ELF-1 (cell line): ENCODE data around the gene ZBTB34.

Experiments
- DNase-seq: peaks from one replicate; pipeline ENCODE4 v3.0.0-alpha.2; 2016; ENCODE audit warnings: low read depth, low spot score

Gene ZBTB34

DNA sequence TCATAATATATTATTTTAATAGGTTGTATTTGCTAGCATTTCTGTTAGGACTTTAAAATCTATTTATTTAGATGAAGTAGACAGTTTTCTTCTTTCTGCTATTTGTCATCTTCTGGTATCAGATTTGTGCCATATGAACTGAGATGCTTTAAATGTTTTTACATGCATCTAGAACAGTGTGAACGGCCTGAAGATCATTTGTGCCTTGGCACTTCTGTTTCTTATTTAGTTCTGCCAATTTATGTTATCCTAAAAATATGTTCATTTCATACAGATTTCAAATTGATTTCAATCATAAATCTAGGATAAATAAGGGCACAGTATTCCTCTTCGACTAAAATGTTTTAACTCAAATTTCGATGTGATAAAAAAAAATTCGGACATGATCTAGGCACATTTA is 16.1 kb downstream of the ZBTB34 start:
- no peak for DNase-seq

DNA sequence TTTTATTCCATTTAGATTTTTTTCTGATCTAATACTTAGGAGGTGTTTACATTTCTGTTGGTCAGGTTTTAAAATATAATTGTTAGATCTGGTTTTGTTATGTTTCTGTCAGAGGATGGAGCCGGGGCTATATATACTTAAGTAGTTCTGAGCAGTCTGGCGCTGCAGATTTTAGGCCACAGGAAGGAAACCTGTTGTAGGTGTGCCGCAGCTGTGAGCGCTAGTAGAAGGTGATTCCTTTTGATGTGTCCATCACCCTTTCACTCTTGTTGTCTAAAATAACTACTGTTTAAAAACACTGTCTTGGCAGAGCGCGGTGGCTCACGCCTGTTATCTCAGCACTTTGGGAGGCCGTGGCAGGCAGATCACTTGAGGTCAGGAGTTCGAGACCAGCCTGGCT is 17.0 kb downstream of the ZBTB34 start:
- no peak for DNase-seq

DNA sequence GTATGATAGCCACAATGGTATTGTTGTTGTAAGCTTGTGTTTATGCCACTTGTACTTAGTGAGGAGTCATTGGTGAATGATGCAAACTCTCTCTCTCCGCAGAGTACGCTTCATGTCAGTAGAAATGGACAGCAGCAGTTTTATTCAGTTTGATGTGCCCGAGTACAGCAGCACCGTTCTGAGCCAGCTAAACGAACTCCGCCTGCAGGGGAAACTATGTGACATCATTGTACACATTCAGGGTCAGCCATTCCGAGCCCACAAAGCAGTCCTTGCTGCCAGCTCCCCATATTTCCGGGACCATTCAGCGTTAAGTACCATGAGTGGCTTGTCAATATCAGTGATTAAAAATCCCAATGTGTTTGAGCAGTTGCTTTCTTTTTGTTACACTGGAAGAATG is 18.8 kb downstream of the ZBTB34 start:
- DNase-seq: no peak

DNA sequence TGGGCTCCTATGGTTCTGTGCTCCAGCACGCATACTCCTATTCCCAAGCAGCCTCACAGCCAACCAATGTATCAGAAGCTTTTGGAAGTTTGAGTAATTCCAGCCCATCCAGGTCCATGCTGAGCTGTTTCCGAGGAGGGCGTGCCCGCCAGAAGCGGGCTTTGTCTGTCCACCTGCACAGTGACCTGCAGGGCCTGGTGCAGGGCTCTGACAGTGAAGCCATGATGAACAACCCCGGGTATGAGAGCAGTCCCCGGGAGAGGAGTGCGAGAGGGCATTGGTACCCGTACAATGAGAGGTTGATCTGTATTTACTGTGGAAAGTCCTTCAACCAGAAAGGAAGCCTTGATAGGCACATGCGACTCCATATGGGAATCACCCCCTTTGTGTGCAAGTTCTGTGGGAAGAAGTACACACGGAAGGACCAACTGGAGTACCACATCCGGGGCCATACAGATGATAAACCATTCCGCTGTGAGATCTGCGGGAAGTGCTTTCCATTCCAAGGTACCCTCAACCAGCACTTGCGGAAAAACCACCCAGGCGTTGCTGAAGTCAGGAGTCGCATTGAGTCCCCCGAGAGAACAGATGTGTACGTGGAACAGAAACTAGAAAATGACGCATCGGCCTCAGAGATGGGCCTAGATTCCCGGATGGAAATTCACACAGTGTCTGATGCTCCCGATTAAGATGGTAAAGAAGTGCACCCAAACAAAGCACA is 19.9 kb downstream of the ZBTB34 start:
- no peak for DNase-seq

DNA sequence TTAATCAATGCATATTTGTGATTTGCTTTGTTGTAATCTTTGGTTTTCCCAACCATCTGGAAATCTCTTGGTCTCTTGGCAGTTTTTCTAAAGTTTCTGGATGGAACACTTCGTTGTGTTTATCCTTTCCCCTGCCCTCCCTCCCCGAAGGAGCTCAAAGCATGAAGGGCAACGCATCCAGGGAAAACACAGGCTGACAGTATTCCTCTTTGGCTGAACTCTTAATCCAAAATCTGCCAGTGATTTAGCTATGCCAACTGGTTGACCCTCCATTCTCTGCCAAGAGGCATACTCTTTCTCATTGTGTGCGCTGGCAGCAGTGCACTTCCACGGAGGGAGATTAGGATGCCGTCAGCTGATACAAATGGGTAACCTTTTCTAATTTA is 20.5 kb downstream of the ZBTB34 start:
- DNase-seq: no peak

DNA sequence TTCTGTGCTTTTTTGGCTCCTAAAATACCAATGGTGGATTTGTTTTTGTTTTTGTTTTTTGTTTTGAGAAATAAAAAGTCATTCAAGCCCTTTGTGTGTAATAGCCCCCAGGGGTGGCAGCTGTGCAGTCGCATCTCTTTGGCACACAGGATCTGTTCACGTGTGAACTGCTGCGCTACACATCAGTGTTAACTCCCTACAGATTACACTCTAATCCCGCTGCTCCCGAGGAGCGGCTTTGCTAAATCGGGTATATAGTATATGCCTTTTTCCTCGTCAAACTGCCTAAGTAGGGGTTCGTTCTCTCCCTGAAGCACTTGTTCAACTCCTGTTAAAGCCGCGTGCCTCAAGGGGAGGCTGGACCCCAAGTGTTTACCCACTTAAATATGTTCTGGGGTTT is 22.3 kb downstream of the ZBTB34 start:
- DNase-seq: no peak

DNA sequence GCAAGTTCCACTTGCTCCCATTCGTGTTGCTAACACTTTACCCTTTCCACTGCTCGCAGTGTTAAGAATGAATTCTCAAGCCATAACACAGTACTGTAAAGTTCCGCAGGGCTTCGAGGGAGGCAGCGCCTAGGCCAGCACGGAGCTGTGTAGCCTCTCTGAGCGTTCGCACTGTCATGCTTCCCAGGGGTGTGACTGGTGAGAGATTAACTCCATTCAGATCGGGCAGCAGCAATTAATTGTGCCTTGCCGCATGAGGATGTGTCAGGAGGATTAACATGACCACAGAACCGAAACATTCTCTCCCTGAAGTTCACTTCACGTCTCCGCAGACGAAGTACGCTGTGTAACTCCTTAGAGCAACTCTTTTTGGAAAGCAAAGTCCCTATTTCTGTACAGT is 23.2 kb downstream of the ZBTB34 start:
- no peak for DNase-seq

DNA sequence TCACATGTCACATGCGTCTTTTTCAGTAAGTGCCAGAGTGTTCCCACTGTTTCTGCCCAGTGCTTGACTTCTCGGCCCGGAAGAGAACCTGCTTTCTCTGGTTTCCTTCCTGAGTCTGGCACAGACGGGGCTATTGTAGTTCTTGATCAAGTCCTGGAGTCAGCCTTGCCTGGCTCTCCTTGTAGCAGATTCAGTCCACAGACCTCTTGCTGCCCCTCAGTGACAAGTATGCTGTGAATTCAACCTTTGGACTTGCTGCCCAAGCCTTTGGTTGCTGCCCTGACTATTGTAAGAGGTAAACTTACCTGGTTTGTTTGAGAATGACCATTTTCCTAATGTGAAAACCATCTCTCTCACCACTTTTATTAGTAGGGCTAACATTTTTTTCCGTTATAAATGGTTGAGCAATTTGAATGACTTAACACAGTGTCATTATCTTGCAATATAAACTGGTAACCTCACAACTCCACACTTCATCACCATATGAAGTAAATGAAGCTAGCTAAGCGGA is 24.7 kb downstream of the ZBTB34 start:
- no peak for DNase-seq

DNA sequence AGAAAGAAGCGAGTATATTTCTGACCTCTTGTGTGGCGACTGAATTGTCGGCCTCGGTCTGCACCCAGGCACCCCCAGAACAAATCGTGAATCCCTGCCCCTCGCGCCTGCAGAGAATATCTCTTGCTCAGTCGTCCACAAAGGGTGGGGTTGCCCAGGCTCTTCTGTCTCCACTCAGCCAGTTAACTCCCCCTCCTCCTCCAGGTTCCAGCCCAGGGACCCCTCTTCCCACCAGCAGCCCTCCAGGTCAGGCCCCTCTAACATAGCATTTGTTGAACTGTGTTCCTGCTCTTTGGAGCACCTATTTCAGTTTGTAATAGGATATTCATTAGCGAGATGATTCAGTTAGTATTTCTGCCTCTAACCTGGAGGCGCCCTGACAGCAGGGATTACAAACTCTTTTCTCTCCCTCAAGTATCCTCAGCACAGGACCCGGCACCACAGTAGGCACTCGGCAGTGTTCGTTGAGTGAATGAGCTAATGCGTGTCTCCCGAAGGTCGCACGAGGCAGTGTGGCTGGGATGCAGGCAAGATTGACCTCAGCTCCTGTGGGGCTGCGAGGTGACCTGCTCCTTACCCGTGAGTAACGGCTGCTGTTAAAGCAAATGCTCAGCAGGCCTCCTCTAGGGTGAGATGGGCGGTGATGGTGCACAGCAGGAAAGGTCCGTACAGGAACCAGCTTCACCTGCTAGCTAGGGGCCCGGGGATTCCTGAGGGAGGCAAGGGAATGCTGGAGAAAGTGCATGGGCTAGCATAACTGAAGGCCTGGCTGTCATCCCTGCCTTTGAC is 25.8 kb downstream of the ZBTB34 start:
- DNase-seq: peak; percentile 24

DNA sequence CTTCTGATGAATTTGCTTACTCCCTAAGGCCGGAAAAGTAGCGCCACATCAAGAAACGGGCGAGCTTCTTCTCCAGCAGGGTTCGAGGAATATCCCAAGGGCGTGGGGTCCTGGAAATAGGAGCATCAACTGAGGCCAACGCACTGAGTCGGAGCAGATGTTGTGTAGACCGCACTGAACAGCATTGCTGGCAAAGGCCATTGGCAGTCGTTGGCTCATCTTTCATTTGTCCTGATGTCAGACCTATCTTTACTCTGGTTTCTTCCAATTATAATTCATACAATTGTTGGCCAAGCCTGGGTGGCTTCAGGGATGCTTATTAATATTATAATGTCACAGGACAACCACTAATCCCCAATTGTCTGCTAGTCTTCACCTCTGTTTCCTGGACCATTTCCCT is 26.5 kb downstream of the ZBTB34 start:
- DNase-seq: no peak

DNA sequence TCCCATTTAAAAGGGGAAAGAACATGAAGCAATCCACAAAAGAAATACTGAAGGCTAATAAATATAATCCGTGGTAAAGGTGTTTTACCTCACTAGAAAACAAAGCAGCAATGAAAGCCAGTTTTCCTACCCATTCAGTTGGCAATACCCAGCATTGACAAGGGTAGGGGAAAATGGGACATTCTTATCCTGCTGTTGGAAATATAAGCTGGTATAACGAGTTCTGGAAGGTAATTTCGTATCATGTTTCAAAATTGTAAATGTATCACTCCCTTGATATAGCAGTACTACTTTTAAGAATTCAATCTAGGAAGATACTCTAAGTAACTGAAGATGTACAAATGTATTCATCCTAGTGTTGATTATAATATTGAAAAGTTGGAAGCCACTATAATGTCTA is 31.2 kb downstream of the ZBTB34 start:
- DNase-seq: no peak

DNA sequence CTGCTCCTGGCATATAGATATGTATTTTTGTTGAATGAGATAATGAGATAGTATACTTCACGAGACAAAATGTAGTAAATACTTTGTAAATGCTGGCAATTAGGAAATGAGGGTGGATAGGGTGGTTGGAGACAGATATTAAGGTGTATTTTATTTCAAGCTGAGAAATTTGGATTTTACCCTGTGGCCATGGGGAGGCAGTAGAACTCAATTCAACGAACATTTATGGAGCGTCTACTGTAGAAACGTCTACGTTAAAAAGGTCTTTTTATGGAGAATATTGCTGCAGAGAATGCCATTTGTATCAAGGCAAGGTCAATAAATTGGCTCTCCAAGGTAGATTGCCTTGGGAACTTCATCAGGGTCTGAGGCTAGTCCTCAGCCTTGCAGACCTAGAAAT is 32.6 kb downstream of the ZBTB34 start:
- DNase-seq: no peak

DNA sequence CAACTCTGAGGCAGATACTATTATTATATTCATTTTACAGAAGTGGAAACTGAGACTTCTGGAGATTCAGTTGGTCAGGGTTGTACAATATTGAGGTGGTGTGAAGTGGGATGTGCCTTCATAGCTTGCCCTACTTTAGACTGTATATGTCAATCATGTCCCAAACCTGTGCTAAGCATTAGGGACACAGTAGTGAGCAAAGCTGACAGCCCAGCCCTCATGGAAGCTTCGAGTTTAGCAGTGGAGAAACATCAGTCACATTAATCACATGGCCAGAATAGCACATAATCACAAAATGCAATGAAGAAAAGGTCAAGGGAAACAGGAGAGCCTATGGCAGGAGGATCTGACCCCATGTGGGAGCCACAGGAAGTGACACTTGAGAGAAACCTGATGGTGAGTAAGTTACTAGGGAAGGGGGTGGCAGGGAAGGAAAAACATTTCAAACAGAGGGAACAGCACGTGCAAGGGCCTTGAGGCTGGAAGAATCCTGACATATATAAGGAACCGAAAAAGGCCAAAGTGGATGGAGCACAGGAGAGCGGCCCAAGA is 33.7 kb downstream of the ZBTB34 start:
- no peak for DNase-seq

DNA sequence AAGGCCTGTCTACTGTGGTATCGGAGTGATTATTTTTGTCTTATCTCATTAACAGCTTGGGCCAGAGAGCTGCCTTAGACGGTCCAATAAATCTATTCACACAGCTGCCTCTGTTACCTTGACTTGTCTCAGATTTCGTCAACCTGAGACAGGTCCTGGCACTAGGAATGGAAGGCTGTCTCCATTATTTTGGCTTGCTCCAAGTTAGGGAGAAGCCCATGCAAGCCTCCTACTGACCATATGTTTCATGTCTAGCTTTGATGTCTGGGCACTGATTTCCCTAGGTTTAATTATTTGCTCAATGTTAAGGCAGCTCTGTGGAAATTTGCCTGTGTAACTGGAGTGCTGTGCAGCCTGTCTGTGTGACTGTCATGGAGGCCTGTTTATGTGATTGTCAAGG is 41.8 kb downstream of the ZBTB34 start:
- no peak for DNase-seq

DNA sequence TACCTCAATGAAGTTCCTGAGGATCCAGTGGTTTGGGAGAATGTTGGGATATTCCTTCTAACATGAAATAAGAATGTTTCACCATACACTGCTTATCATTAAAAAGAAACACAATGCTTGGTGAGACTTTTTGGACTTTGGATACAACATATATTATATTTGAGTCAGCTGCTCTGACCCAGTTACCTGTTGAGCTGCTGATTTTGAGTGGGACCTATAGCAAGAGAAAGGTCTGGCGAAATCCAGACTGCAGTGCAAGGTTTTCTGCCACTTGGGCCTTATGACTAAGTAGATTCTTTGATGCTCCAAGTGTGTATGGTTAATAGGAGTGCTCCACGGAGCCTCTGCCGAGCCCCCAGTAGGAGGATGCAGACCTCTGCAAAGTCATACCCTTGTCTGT is 44.1 kb downstream of the ZBTB34 start:
- DNase-seq: no peak

DNA sequence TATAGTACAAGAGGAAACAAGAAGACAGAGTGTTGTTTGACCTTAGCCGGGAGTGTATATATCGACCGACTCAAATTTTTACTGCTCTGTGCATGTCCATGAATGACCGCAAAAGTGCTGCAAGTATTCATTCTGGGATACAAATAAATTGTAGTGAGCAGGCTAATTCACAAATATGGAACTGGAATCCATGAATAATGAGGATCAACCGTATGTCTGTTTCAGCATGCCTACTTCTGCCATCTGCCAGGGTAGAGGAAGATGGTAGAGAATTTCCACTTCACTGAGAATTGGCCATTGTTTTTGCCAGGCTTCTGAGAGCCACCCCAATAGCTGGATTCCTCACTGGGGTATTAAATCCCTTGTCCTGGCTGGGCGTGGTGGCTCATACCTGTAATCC is 45.7 kb downstream of the ZBTB34 start:
- no peak for DNase-seq

DNA sequence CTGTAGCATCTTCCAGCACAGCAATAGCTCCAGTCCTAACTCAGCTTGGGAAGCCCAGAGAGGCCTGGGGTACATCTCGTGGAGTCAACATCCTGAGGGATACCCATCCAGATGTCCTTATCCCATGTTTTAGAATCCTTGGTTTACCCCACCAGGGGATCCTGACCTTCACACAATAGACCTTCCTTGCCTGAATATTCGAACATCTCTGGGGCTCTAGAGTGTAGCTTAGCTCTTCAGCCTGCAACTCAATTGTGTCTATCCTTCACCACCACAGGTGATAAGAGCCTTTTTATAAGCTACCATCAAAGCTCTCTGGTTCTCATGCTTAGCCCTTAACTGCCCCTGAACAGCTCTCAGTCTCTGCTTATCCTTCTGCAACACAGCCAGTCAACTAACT is 46.6 kb downstream of the ZBTB34 start:
- no peak for DNase-seq

DNA sequence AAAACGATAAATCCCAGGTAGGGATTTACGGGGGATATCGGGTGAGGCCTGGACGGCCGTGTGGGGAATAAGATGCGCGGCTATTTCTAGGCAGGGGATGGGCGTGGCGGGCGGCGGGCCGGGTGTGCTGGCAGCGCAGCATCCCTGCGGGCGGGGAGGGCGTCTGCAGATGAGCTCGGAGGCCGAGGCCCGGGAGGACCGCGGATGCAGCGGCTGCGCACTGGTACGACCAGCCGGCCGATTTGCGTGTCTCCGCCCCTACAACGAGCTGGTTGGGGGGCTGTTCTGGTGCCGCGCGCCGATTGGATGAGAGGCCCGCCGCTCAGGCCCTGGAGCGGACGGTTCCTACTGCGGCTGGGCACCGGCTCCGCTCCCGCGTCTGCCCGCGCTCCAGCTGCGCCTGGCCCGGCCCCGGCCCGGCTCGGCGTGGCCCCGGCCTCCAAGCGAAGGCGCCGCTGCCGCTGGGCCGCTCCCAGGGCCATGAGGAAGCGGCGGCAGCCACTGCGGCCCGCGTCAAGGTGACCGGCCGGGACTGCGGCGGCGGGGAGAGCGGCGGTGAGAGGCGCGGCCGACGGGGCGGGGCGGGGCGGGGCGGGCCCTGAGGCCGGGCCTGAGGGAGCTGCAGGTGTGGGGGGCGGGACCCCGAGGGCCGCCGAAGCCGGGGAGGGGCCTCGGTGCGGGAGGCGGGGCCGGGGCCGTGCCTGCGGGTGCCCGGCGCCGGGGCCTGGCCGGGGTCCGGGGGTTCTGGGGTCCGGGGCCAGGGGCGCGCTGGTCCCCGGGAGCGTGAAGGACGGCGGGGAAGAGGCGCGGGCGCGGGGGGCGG is 54.2 kb downstream of the ZBTB34 start, which contains the start of gene RALGPS1:
TSS of gene RALGPS1 (plus strand) at position 325 of the 823 bp plus-strand sequence. CDS start 47,508 bp downstream, outside the sequence.
- DNase-seq: peak; percentile 98

DNA sequence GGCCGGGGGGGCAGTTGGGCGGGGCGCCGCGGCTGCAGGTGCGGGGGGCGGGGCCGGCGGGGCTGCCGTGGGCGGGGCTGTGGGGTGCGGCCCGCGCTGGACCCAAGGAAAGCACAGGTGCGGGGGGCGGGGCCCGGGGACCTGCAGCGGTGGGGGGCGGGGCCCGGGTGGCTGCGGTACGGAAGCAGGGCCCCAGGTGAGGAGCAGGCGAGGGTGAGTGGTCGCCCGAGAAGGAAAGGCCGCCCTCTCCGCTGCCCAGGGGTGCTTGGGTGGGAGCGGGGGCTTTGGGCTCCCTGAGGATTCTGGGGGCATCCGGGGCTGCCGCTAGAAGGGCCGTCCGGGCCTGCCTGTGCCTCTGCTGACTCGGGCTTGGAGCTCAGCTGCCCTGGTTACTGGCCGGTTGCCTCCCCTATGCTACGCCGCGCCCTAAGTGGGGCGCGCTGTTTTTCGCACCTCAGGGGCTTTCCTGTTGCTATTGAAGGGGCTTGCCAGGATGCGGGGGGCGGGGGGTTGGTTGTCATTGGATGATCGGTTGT is 54.9 kb downstream of the ZBTB34 start:
- peak; percentile 37 for DNase-seq

DNA sequence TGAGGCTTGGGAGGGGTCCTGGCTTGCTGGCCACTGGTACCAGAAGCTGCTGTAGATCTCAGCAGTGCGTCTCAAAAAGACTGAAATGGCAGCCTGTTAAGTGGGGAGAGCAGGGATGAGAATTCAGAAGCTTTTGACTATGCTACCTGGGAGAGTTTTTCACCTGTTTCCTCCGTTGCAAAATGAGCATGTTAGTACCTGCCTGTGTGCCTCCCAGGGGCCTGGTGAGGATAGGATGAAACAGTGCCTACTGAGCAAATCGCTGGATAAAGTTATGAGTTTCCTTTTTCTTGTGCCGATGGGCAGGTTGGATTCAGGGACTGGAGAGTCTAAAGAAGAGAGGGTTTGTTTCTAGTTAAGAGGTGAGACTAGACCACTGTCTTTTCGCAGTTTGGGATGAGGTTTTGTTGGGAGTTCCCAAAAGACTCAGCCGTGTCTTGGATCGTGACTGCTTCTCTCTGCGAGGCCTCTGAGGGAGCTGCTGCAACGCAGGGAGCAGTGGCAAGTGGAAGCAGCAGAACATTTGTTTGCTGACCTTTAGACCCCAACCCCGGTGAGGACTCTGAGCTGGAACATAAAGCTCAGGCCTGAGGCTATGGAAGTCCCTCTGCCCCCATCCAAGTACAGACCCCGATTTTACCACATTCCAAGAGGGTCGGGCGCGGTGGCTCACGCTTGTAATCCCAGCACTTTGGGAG is 55.6 kb downstream of the ZBTB34 start:
- no peak for DNase-seq

DNA sequence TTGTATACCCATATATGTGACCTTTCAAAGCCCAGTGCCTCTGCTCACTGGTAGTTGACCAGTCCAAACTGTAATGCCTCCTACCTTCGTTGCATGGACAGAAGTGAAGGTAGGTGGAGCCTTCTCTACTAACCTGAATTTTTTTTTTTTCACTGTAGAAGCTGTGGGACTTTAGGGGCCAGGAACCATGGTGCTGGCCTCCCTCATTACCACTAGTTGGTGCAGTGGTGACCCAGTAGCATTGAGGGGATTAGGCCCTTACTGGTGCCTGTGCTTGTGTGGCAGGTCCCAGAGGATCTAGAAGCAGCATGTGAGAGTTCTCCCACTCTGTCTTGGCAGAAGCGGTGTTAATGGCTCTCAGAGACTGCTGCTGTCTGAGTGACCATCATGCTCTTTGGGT is 56.5 kb downstream of the ZBTB34 start:
- peak; percentile 37 for DNase-seq
